Vagina (tissue), 2 donors: Measurements from ENCODE around the gene SH3TC2. TPM values are rescaled to one million over a fixed set of nuclear protein-coding genes. Genes with fewer than 3 reads are reported as not detected.

Experiments
- DNase-seq, 2 donors: peaks; one replicate each; pipeline ENCODE4 v3.0.0-alpha.2; 2017; ENCODE audit errors: extremely low spot score in 2 of 2
- H3K27ac ChIP-seq: fragments of 200-600 bp; sonication (generic); one replicate; pipeline ENCODE4 v1.5.1; 2019
- H3K27me3 ChIP-seq: fragments of 200-600 bp; sonication (generic); one replicate; pipeline ENCODE4 v1.5.1; 2019
- H3K36me3 ChIP-seq, 2 donors: fragments of 200-600 bp; sonication (generic); one replicate each; pipeline ENCODE4 v1.5.1; 2017 to 2019
- H3K4me1 ChIP-seq: fragments of 200-600 bp; sonication (generic); one replicate; pipeline ENCODE4 v1.5.1; 2019
- H3K4me3 ChIP-seq, 2 donors: fragments of 200-600 bp; sonication (generic); 1 replicate in 1 of 2; 2 replicates in 1 of 2; pipeline ENCODE4 v1.5.1; 2016 to 2019
- H3K9me3 ChIP-seq: fragments of 200-600 bp; sonication (generic); one replicate; pipeline ENCODE4 v1.5.1; 2019
- POLR2A ChIP-seq, 2 donors: fragments of 450-650 bp; IDR thresholded peaks; one replicate each; pipeline ENCODE4 v1.6.1; 2017; ENCODE audit warnings: antibody characterized with exemption in 2 of 2, mild to moderate bottlenecking in 2 of 2, moderate library complexity in 2 of 2
- POLR2AphosphoS5 ChIP-seq, 2 donors: sonication (generic); formaldehyde crosslinking; IDR thresholded peaks; one replicate each; pipeline ENCODE4 v1.9.0; 2017; ENCODE audit warnings: antibody characterized with exemption in 2 of 2, mild to moderate bottlenecking in 2 of 2, low read depth in 1 of 2; ENCODE audit not compliant: insufficient read depth in 1 of 2
- intact Hi-C: fragments of 100-400 bp; cut with DNase I; formaldehyde crosslinking; loops from one replicate; pipeline ENCODE4 v1.15.1; 2023
- total RNA-seq: library from RNA; depleted of rRNA; stranded (reverse); fragments of >200 nt; gene quantifications from one replicate; pipeline ENCODE4 v1.2.3, GENCODE V29; 2016
- TF ChIP-seq, protein P1 (sequence below), 3 experiments: fragments of 450-650 bp in 2 of 3; fragments of 200-600 bp in 1 of 3; sonication (generic) in 1 of 3; IDR thresholded peaks; one replicate each; pipeline ENCODE4 v1.5.1; 2017 to 2019; ENCODE audit warnings: antibody characterized with exemption in 3 of 3, mild to moderate bottlenecking in 2 of 3, moderate library complexity in 2 of 3

SH3TC2 gene
- total RNA-seq, 1 donor from 2014 or later, result 2.0 TPM

GRCh38 chr5:149014571-149015031 lies 48.3 kb downstream of the SH3TC2 start:
- DNase-seq, result peak; percentile 47 to 64
- no peaks in the 10 kb centered on the region for H3K36me3 ChIP-seq
- no peaks in the 10 kb centered on the region for H3K4me1 ChIP-seq
- intact Hi-C loops, result no loop called here
- H3K27me3 ChIP-seq, result no peaks in the 10 kb centered on the region
- no peak overlapping the region for H3K4me3 ChIP-seq
- H3K9me3 ChIP-seq, result no peaks in the 10 kb centered on the region
- TF ChIP-seq, protein P1, sequence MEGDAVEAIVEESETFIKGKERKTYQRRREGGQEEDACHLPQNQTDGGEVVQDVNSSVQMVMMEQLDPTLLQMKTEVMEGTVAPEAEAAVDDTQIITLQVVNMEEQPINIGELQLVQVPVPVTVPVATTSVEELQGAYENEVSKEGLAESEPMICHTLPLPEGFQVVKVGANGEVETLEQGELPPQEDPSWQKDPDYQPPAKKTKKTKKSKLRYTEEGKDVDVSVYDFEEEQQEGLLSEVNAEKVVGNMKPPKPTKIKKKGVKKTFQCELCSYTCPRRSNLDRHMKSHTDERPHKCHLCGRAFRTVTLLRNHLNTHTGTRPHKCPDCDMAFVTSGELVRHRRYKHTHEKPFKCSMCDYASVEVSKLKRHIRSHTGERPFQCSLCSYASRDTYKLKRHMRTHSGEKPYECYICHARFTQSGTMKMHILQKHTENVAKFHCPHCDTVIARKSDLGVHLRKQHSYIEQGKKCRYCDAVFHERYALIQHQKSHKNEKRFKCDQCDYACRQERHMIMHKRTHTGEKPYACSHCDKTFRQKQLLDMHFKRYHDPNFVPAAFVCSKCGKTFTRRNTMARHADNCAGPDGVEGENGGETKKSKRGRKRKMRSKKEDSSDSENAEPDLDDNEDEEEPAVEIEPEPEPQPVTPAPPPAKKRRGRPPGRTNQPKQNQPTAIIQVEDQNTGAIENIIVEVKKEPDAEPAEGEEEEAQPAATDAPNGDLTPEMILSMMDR (IDR thresholded peaks at IDR 0.05), result no peak
- TF ChIP-seq POLR2A (IDR thresholded peaks at IDR 0.05) (no peak), POLR2AphosphoS5 (IDR thresholded peaks at IDR 0.05; ENCODE audit: insufficient read depth in 1 of 2, low read depth in 1 of 2) (no peak)
- H3K27ac ChIP-seq, result no peak overlapping the region

DNA sequence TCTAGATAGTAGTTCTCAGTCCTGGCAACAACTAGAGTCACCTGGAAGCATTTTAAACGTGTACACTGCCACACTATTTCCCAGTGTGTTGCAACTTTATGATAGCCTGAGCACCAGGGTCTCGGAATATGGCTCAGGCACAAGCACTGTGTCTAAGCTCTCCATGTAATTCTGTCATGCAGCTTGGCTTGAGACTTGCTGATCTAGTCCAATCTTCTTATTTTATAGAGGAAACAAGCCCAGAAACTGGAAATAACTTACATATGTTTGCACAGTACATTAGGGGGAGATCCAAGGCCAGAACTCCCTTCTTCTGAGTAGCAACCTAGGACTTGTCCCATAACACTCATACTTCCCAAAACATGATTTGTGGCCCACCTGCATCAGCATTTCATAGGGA lies 49.1 kb downstream of the SH3TC2 start:
- no peaks in the 10 kb centered on the region for H3K27me3 ChIP-seq
- no peak overlapping the region for H3K27ac ChIP-seq
- no peaks in the 10 kb centered on the region for H3K9me3 ChIP-seq
- DNase-seq, result no peak
- H3K36me3 ChIP-seq, result no peaks in the 10 kb centered on the region
- intact Hi-C loops, result no loop called here
- H3K4me1 ChIP-seq, result no peaks in the 10 kb centered on the region
- H3K4me3 ChIP-seq, result no peak overlapping the region
- TF ChIP-seq POLR2AphosphoS5 (IDR thresholded peaks at IDR 0.05; ENCODE audit: insufficient read depth in 1 of 2, low read depth in 1 of 2), result no peak
- TF ChIP-seq, protein P1 (IDR thresholded peaks at IDR 0.05), result no peak
- no peak for TF ChIP-seq POLR2A (IDR thresholded peaks at IDR 0.05)

- intact Hi-C loops, result no loop called here
- H3K27ac ChIP-seq, result no peak overlapping the region
- no peak for TF ChIP-seq POLR2AphosphoS5 (IDR thresholded peaks at IDR 0.05; ENCODE audit: insufficient read depth in 1 of 2, low read depth in 1 of 2)
- no peak for TF ChIP-seq POLR2A (IDR thresholded peaks at IDR 0.05)
- TF ChIP-seq, protein P1 (IDR thresholded peaks at IDR 0.05), result no peak
- no peaks in the 10 kb centered on the region for H3K27me3 ChIP-seq
- no peak overlapping the region for H3K4me3 ChIP-seq
- no peaks in the 10 kb centered on the region for H3K9me3 ChIP-seq
- no peaks in the 10 kb centered on the region for H3K36me3 ChIP-seq
- H3K4me1 ChIP-seq, result no peaks in the 10 kb centered on the region
- DNase-seq, result peak in 1 of 2 donors; percentile 62
Measured at GRCh38 chr5:149012350-149012749, 50.5 kb downstream of the SH3TC2 start.

GRCh38 chr5:149011728-149012127 lies 51.1 kb downstream of the SH3TC2 start:
- no peak for DNase-seq
- no peaks in the 10 kb centered on the region for H3K27me3 ChIP-seq
- intact Hi-C loops, result no loop called here
- no peaks in the 10 kb centered on the region for H3K9me3 ChIP-seq
- H3K4me1 ChIP-seq, result no peaks in the 10 kb centered on the region
- H3K27ac ChIP-seq, result no peak overlapping the region
- no peaks in the 10 kb centered on the region for H3K36me3 ChIP-seq
- H3K4me3 ChIP-seq, result no peak overlapping the region
- TF ChIP-seq POLR2AphosphoS5 (IDR thresholded peaks at IDR 0.05; ENCODE audit: insufficient read depth in 1 of 2, low read depth in 1 of 2) (no peak), POLR2A (IDR thresholded peaks at IDR 0.05) (no peak)
- TF ChIP-seq, protein P1 (IDR thresholded peaks at IDR 0.05), result no peak

- TF ChIP-seq POLR2A (IDR thresholded peaks at IDR 0.05) (no peak), POLR2AphosphoS5 (IDR thresholded peaks at IDR 0.05; ENCODE audit: insufficient read depth in 1 of 2, low read depth in 1 of 2) (no peak)
- TF ChIP-seq, protein P1 (IDR thresholded peaks at IDR 0.05), result no peak
- no peaks in the 10 kb centered on the region for H3K27me3 ChIP-seq
- intact Hi-C loops, result no loop called here
- H3K36me3 ChIP-seq, result no peaks in the 10 kb centered on the region
- no peak overlapping the region for H3K27ac ChIP-seq
- H3K9me3 ChIP-seq, result no peaks in the 10 kb centered on the region
- no peaks in the 10 kb centered on the region for H3K4me1 ChIP-seq
- no peak overlapping the region for H3K4me3 ChIP-seq
- no peak for DNase-seq
Measured at GRCh38 chr5:149011084-149011483, 51.8 kb downstream of the SH3TC2 start.
